K562 (cell line): ENCODE results near the gene MED15. TPM values are rescaled to one million over a fixed set of nuclear protein-coding genes. Genes with fewer than 3 reads are reported as not detected.

Experiments used
- AFF4 ChIP-seq: sonication (generic); formaldehyde crosslinking; IDR thresholded peaks from 2 replicates; pipeline ENCODE4 v1.8.0; 2023; ENCODE audit warnings: mild to moderate bottlenecking, missing genetic modification reagents
- ATF2 ChIP-seq: sonication (generic); formaldehyde crosslinking; IDR thresholded peaks from 2 replicates; pipeline ENCODE4 v1.8.1; 2022; ENCODE audit warnings: missing genetic modification reagents
- ATF3 ChIP-seq, 2 experiments: fragments of 450-650 bp in 1 of 2; sonication (generic) in 1 of 2; formaldehyde crosslinking in 1 of 2; IDR thresholded peaks in 1 of 2; conservative IDR thresholded peaks in 1 of 2; 2 replicates each; pipeline versions ENCODE4 v1.6.1 to v1.8.1; 2016 to 2023; ENCODE audit warnings: mild to moderate bottlenecking in 2 of 2, moderate library complexity in 2 of 2, inconsistent platforms in 1 of 2, missing genetic modification reagents in 1 of 2
- C11orf30 ChIP-seq: fragments of 450-650 bp; IDR thresholded peaks from 2 replicates; pipeline ENCODE4 v1.6.1; 2016; ENCODE audit warnings: low read depth, mild to moderate bottlenecking
- E2F4 ChIP-seq: sonication (generic); formaldehyde crosslinking; IDR thresholded peaks from 2 replicates; pipeline ENCODE4 v1.8.0; 2022; ENCODE audit warnings: mild to moderate bottlenecking, low read depth, missing genetic modification reagents
- E2F5 ChIP-seq: sonication (generic); formaldehyde crosslinking; IDR thresholded peaks from 2 replicates; pipeline ENCODE4 v1.8.0; 2022; ENCODE audit warnings: mild to moderate bottlenecking, missing genetic modification reagents
- IRF2 ChIP-seq: sonication (generic); formaldehyde crosslinking; IDR thresholded peaks from 2 replicates; pipeline ENCODE4 v1.8.1; 2022; ENCODE audit warnings: mild to moderate bottlenecking, missing genetic modification reagents
- LCOR ChIP-seq: sonication (generic); formaldehyde crosslinking; IDR thresholded peaks from 2 replicates; pipeline ENCODE4 v1.8.0; 2022; ENCODE audit warnings: mild to moderate bottlenecking, missing genetic modification reagents
- MAZ ChIP-seq, 2 experiments: fragments of 450-650 bp in 1 of 2; sonication (generic) in 1 of 2; formaldehyde crosslinking; IDR thresholded peaks in 1 of 2; conservative IDR thresholded peaks in 1 of 2; 2 replicates each; pipeline versions ENCODE4 v1.4.0 to v1.5.0; 2020; ENCODE audit warnings: mild to moderate bottlenecking in 1 of 2, missing genetic modification reagents in 1 of 2
- NCOA1 ChIP-seq: fragments of 450-650 bp; IDR thresholded peaks from 2 replicates; pipeline ENCODE4 v1.6.1; 2016; ENCODE audit warnings: low read depth
- NEUROD1 ChIP-seq: fragments of 150-350 bp; IDR thresholded peaks from 2 replicates; pipeline ENCODE4 v1.6.1; 2014; ENCODE audit warnings: borderline replicate concordance, low read length, low read depth; ENCODE audit not compliant: partially characterized antibody
- NUFIP1 ChIP-seq: fragments of 450-650 bp; IDR thresholded peaks from 2 replicates; pipeline ENCODE4 v1.6.1; 2018; ENCODE audit not compliant: partially characterized antibody
- PURB ChIP-seq: sonication (generic); formaldehyde crosslinking; IDR thresholded peaks from 2 replicates; pipeline ENCODE4 v1.9.0; 2021; ENCODE audit warnings: low read depth, mild to moderate bottlenecking, missing genetic modification reagents
- SRF ChIP-seq, 2 experiments: fragments of 250-450, 450-650 bp in 1 of 2; sonication (Bioruptor Pico) in 1 of 2; sonication (generic) in 1 of 2; formaldehyde crosslinking; IDR thresholded peaks; 2 replicates each; pipeline versions ENCODE4 v1.5.0 to v1.5.1; 2020 to 2022; ENCODE audit warnings: mild to moderate bottlenecking in 1 of 2, missing genetic modification reagents in 1 of 2
- ZBTB17 ChIP-seq: fragments of 450-650 bp; formaldehyde crosslinking; IDR thresholded peaks from 2 replicates; pipeline ENCODE4 v1.4.0; 2020; ENCODE audit warnings: mild to moderate bottlenecking
- ZFP36 ChIP-seq: fragments of 150-350 bp; IDR thresholded peaks from 2 replicates; pipeline ENCODE4 v1.6.1; 2018; ENCODE audit warnings: low read length, low read depth; ENCODE audit not compliant: partially characterized antibody
- ZNF23 ChIP-seq: fragments of 250-450 bp; sonication (Bioruptor Pico); IDR thresholded peaks from 2 replicates; pipeline ENCODE4 v1.4.0; 2020; ENCODE audit warnings: mild to moderate bottlenecking
- ZNF75A ChIP-seq: fragments of 450-650 bp; formaldehyde crosslinking; IDR thresholded peaks from 2 replicates; pipeline ENCODE4 v1.4.0; 2020; ENCODE audit warnings: mild to moderate bottlenecking
- ZNF766 ChIP-seq: fragments of 200-800 bp; sonication (Bioruptor generic); conservative IDR thresholded peaks from 2 replicates; pipeline ENCODE4 v1.6.1; 2016; ENCODE audit warnings: missing genetic modification characterization, missing compliant biosample characterization
- polyA plus RNA-seq, 8 experiments: library from polyadenylated mRNA; depleted of rRNA in 4 of 8; stranded (reverse) in 5 of 8; unstranded in 3 of 8; fragments of >200 nt; fragmentation: Nextera tagmentation in 2 of 8; fragmentation: Illumina TruSeq in 1 of 8; extraction: Ambion mirVana in 2 of 8; extraction: Trizol in 1 of 8; gene quantifications; 2 replicates each; pipeline versions ENCODE4 v1.2.1 to v1.2.3, GENCODE V29; 2011 to 2014; ENCODE audit warnings: inconsistent platforms in 1 of 8, missing spikeins in 1 of 8
- total RNA-seq, 7 experiments: library from RNA; depleted of rRNA in 6 of 7; stranded (reverse); fragments of >200 nt in 6 of 7; fragmentation: Illumina TruSeq in 2 of 7; extraction: Trizol in 2 of 7; gene quantifications; 2 replicates each; pipeline versions ENCODE4 v1.2.1 to v1.2.3, GENCODE V29; 2011 to 2021; ENCODE audit warnings: low replicate concordance in 1 of 7

The MED15 gene
- total and polyA plus RNA-seq, 9 of the 15 experiments (the other 6 are each of a cell fraction or from before 2014, with no cell fraction given), result 4.0 to 271 (median 60.1) TPM

- TF ChIP-seq ZNF766 (CRISPR knock-in tag) (no peak), E2F5 (CRISPR knock-in tag) (no peak), LCOR (CRISPR knock-in tag) (no peak), ZBTB17 (no peak), SRF (CRISPR knock-in tag; IDR thresholded peaks at IDR 0.05) (no peak), NUFIP1 (no peak), IRF2 (0 out of 2 replicates have a peak, but pooled peaks have one; percentile 84), PURB (CRISPR knock-in tag) (no peak), E2F4 (CRISPR knock-in tag) (0 out of 2 replicates have a peak, but pooled peaks have one; percentile 3), AFF4 (CRISPR knock-in tag) (no peak), ZNF23 (CRISPR knock-in tag) (no peak), C11orf30 (no peak), ATF2 (CRISPR knock-in tag) (no peak), ZFP36 (no peak), ATF3 (IDR thresholded peaks at IDR 0.05) (no peak), ATF3 (CRISPR knock-in tag; conservative IDR thresholded peaks at IDR 0.05) (peak; percentile 34; the same call in 1 of the 2 replicates), NCOA1 (no peak), ZNF75A (CRISPR knock-in tag) (no peak), NEUROD1 (no peak), MAZ (CRISPR knock-in tag; conservative IDR thresholded peaks at IDR 0.05 in 1 of 2, IDR thresholded peaks at IDR 0.05 in 1 of 2) (no peak)
Measured at GRCh38 chr22:20532256-20532993, 25.0 kb downstream of the MED15 start (continued).
